K562 (cell line): ENCODE data around the gene JPT1.

Source experiments
- LARP7 ChIP-seq: fragments of 450-650 bp; IDR thresholded peaks from 2 replicates; pipeline ENCODE4 v1.6.1; 2016
- POLR2AphosphoS5 ChIP-seq: IDR thresholded peaks from 2 replicates; pipeline ENCODE4 v1.6.1; 2011; ENCODE audit warnings: mild to moderate bottlenecking, low read depth, low read length, moderate library complexity; ENCODE audit not compliant: control insufficient read depth, insufficient read depth
- SOX6 ChIP-seq: fragments of 450-650 bp; IDR thresholded peaks from 2 replicates; pipeline ENCODE4 v1.6.1; 2014; ENCODE audit warnings: mild to moderate bottlenecking
- ZNF174 ChIP-seq: fragments of 250-450 bp; sonication (Bioruptor Pico); IDR thresholded peaks from 2 replicates; pipeline ENCODE4 v1.4.0; 2020; ENCODE audit warnings: mild to moderate bottlenecking

DNA sequence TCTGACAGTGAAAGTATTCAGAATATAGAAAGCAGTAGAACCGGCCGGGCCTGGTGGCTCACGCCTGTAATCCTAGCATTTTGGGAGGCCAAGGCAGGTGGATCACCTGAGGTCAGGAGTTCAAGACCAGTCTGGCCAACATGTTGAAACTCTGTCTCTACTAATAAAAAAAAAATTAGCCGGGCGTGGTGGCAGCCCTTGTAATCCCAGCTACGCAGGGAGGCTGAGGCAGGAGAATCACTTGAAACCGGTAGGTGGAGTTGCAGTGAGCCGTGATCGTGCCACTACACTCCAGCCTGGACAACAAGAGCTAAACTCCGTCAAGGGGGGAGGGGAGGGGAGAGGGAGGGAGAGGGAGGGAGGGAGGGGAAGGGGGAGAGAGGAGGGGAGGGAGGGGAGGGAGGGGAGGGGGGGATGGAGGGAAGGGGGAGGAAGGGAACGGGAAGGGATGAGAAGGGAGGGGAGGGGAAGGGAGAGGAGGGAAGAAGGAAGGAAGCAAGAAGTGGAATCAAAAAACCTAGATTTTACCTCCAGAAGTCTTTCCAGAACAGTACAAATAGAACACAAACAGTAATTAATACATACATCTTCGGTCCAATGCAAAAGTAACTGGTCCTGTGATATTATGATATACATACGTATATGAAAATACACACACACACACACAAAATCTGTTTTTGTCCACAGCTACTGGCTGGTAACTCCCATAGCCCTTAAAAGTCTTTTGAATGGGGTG, 11.9 kb downstream of the JPT1 start:
- TF ChIP-seq ZNF174 (CRISPR knock-in tag) (no peak), POLR2AphosphoS5 (no peak; the same call in 1 of the 2 replicates), SOX6 (no peak), LARP7 (no peak)
